Measurements from ENCODE around the gene HBA2. TPM values are rescaled to one million over a fixed set of nuclear protein-coding genes. Genes with fewer than 3 reads are reported as not detected.
A peak's percentile ranks its signal among the peaks of the same experiment; 100 is the strongest.

The HBA2 gene
- total and polyA plus RNA-seq, 2 of the 4 experiments (the other 2 are of a cell fraction): not detected

DNA sequence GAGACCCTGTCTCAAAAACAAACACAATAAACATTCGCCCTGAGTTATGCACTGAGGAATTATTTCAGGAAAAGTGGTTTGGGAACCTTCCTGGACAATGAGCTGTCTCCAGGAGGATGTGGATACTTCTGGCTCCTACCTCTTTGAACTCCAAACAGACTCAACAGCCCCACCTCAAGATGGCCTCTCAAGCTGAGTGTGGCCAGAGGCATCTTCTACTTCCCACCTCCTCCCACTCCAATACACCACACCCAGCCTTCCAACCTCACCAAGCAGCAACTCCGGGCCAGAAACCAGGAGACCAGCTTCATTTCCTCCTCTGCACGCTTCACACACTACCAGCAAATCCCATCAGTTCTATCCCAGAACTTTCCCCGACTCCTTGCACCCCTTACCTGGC lies 19.2 kb downstream of the HBA2 start:
- Histone ChIP-seq H2BK15ac (ENCODE audit: low read depth, low read length) (no peak overlapping the region), H2AFZ (replicated peaks; ENCODE audit: low read length, poor library complexity) (no peak overlapping the region), H2AK5ac (ENCODE audit: low read depth, low read length) (no peak overlapping the region), H3K36me3 (ENCODE audit: control insufficient read depth, insufficient read depth, low read length) (peaks cover 72% of the 10 kb centered on the region), H4K91ac (ENCODE audit: insufficient read depth, low read depth, low read length) (no peak overlapping the region), H3K4ac (ENCODE audit: low read depth, low read length) (no peak overlapping the region), H2BK120ac (ENCODE audit: low read depth, low read length) (no peak overlapping the region), H3K4me1 (ENCODE audit: control insufficient read depth, insufficient read depth, low read length) (no peaks in the 10 kb centered on the region), H3K27me3 (ENCODE audit: control insufficient read depth, insufficient read depth, low read length) (no peaks in the 10 kb centered on the region), H3K4me2 (ENCODE audit: low read depth, low read length) (no peak overlapping the region), H3K23ac (ENCODE audit: low read depth, low read length) (no peak overlapping the region), H3K9ac (ENCODE audit: low read depth, low read length) (no peak overlapping the region), H3K9me3 (ENCODE audit: control insufficient read depth, insufficient read depth, low read length) (no peaks in the 10 kb centered on the region), H2BK5ac (ENCODE audit: low read depth, low read length, poor library complexity, severe bottlenecking) (no peak overlapping the region), H2BK20ac (ENCODE audit: low read depth, low read length) (no peak overlapping the region), H3K79me1 (ENCODE audit: low read depth in 1 of 2, low read length in 2 of 2) (peaks cover 16 to 43% of the 10 kb centered on the region in 2 experiments), H3K18ac (ENCODE audit: low read depth, low read length) (no peak overlapping the region), H4K20me1 (ENCODE audit: insufficient read depth, low read length) (peaks cover 31% of the 10 kb centered on the region), H3K4me3 (ENCODE audit: insufficient read depth, low read depth, low read length) (no peak overlapping the region), H4K5ac (ENCODE audit: low read depth, low read length) (no peak overlapping the region), H2AK9ac (replicated peaks; ENCODE audit: low read depth, low read length, poor library complexity) (no peak overlapping the region), H3K56ac (ENCODE audit: extremely low read depth, insufficient read depth, low read length) (no peak overlapping the region), H3K27ac (ENCODE audit: insufficient read depth, low read length) (no peak overlapping the region), H3K14ac (replicated peaks; ENCODE audit: low read depth, low read length) (no peak overlapping the region), H4K8ac (ENCODE audit: low read depth in 2 of 2, low read length in 2 of 2) (no peak overlapping the region), H3K9me1 (ENCODE audit: insufficient read depth, low read length) (peaks cover 4% of the 10 kb centered on the region)
- ChIA-PET CTCF (no interaction called here), POLR2A (ENCODE audit: unreplicated experiment) (no interaction called here)
- dilution Hi-C loops (cut with HindIII; ENCODE audit: low sequenced_read_pairs, unreplicated experiment): no loop called here
- ATAC-seq (ENCODE audit: low read depth): peak; percentile 55
- BruUV-seq (replicated peaks): no TSS peak
- in situ Hi-C loops (cut with MboI; ENCODE audit: low sequenced_read_pairs): no loop called here
- intact Hi-C loops (cut with micrococcal nuclease): no loop called here
- TF ChIP-seq NFE2L2 (IDR thresholded peaks at IDR 0.05; ENCODE audit: low read depth, low read length): no peak
- no peak for TF ChIP-seq RCOR1 (IDR thresholded peaks at IDR 0.05; ENCODE audit: insufficient replicate concordance, low read length)
- TF ChIP-seq FOS (IDR thresholded peaks at IDR 0.05; ENCODE audit: low read depth, low read length): no peak
- TF ChIP-seq BHLHE40 (IDR thresholded peaks at IDR 0.05; ENCODE audit: low read depth, low read length): no peak
- TF ChIP-seq, protein P1, sequence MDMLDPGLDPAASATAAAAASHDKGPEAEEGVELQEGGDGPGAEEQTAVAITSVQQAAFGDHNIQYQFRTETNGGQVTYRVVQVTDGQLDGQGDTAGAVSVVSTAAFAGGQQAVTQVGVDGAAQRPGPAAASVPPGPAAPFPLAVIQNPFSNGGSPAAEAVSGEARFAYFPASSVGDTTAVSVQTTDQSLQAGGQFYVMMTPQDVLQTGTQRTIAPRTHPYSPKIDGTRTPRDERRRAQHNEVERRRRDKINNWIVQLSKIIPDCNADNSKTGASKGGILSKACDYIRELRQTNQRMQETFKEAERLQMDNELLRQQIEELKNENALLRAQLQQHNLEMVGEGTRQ (IDR thresholded peaks at IDR 0.05; ENCODE audit: low read depth, low read length): no peak
- TF ChIP-seq, protein P2, sequence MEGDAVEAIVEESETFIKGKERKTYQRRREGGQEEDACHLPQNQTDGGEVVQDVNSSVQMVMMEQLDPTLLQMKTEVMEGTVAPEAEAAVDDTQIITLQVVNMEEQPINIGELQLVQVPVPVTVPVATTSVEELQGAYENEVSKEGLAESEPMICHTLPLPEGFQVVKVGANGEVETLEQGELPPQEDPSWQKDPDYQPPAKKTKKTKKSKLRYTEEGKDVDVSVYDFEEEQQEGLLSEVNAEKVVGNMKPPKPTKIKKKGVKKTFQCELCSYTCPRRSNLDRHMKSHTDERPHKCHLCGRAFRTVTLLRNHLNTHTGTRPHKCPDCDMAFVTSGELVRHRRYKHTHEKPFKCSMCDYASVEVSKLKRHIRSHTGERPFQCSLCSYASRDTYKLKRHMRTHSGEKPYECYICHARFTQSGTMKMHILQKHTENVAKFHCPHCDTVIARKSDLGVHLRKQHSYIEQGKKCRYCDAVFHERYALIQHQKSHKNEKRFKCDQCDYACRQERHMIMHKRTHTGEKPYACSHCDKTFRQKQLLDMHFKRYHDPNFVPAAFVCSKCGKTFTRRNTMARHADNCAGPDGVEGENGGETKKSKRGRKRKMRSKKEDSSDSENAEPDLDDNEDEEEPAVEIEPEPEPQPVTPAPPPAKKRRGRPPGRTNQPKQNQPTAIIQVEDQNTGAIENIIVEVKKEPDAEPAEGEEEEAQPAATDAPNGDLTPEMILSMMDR (conservative IDR thresholded peaks at IDR 0.05; ENCODE audit: low read depth, low read length): no peak
- no peak for TF ChIP-seq CEBPB (IDR thresholded peaks at IDR 0.05; ENCODE audit: low read depth, low read length)
- no peak for TF ChIP-seq MAZ (IDR thresholded peaks at IDR 0.05; ENCODE audit: borderline replicate concordance, low read depth, low read length)
- no peak for TF ChIP-seq MXI1 (IDR thresholded peaks at IDR 0.05; ENCODE audit: borderline replicate concordance, low read depth, low read length)
- TF ChIP-seq, protein P3, sequence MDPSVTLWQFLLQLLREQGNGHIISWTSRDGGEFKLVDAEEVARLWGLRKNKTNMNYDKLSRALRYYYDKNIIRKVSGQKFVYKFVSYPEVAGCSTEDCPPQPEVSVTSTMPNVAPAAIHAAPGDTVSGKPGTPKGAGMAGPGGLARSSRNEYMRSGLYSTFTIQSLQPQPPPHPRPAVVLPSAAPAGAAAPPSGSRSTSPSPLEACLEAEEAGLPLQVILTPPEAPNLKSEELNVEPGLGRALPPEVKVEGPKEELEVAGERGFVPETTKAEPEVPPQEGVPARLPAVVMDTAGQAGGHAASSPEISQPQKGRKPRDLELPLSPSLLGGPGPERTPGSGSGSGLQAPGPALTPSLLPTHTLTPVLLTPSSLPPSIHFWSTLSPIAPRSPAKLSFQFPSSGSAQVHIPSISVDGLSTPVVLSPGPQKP (IDR thresholded peaks at IDR 0.05; ENCODE audit: borderline replicate concordance, low read depth, low read length): no peak
- TF ChIP-seq RAD21 (IDR thresholded peaks at IDR 0.05; ENCODE audit: low read length): no peak
- TF ChIP-seq RFX5 (IDR thresholded peaks at IDR 0.05; ENCODE audit: low read depth, low read length): no peak
- TF ChIP-seq MAFK (IDR thresholded peaks at IDR 0.05; ENCODE audit: low read depth, low read length): no peak
- TF ChIP-seq CHD1 (IDR thresholded peaks at IDR 0.05; ENCODE audit: low read depth, low read length): no peak
- TF ChIP-seq POLR2A (IDR thresholded peaks at IDR 0.05; ENCODE audit: low read depth, low read length): no peak
- TF ChIP-seq SMC3 (IDR thresholded peaks at IDR 0.05; ENCODE audit: low read depth, low read length): no peak
- 89% methylated on average over 2 of the region's 4 CpGs; no CpG with 5 or more reads in 1 of the 2 experiments for WGBS, 2 experiments (ENCODE audit: extremely low coverage in 2 of 2, insufficient read length in 1 of 2)
- DNase-seq: peak; percentile 33
